ENCODE measurements around the gene MSI2. TPM values are rescaled to one million over a fixed set of nuclear protein-coding genes. Genes with fewer than 3 reads are reported as not detected.
A peak's percentile ranks its signal among the peaks of the same experiment; 100 is the strongest.

Gene MSI2
- total RNA-seq, 2 donors from 2014 or later = 112 to 119 TPM

GRCh38 chr17:57368637-57369336 is 112.5 kb downstream of the MSI2 start:
- Mint-ChIP-seq H3K4me1 (ENCODE audit: low read depth) (peaks cover 32% of the 10 kb centered on the region), H3K27me3 (ENCODE audit: low read depth) (no peaks in the 10 kb centered on the region), H3K4me3 (peak overlapping the region in 1 of 2 donors; percentile 22), H3K9me3 (no peaks in the 10 kb centered on the region), H3K27ac (no peak overlapping the region), H3K36me3 (ENCODE audit: insufficient read depth in 2 of 2) (peaks cover 2 to 3% of the 10 kb centered on the region in 2 donors)
- no peak for DNase-seq
- ATAC-seq (replicated peaks in 1 of 2) = peak in 1 of 2 donors; percentile 21

- H3K4me3 Mint-ChIP-seq = peak overlapping the region in 1 of 2 donors; percentile 48
- H3K36me3 Mint-ChIP-seq (ENCODE audit: insufficient read depth in 2 of 2) = peaks cover 3% of the 10 kb centered on the region in 2 donors
- H3K9me3 Mint-ChIP-seq = no peaks in the 10 kb centered on the region
- ATAC-seq (replicated peaks in 1 of 2) = peak in 1 of 2 donors; percentile 53
- H3K27me3 Mint-ChIP-seq (ENCODE audit: low read depth) = no peaks in the 10 kb centered on the region
- H3K4me1 Mint-ChIP-seq (ENCODE audit: low read depth) = peaks cover 32% of the 10 kb centered on the region
- DNase-seq = no peak
- no peak overlapping the region for H3K27ac Mint-ChIP-seq
These were observed 113.2 kb downstream of the MSI2 start for GRCh38 chr17:57369509-57369945.

DNA sequence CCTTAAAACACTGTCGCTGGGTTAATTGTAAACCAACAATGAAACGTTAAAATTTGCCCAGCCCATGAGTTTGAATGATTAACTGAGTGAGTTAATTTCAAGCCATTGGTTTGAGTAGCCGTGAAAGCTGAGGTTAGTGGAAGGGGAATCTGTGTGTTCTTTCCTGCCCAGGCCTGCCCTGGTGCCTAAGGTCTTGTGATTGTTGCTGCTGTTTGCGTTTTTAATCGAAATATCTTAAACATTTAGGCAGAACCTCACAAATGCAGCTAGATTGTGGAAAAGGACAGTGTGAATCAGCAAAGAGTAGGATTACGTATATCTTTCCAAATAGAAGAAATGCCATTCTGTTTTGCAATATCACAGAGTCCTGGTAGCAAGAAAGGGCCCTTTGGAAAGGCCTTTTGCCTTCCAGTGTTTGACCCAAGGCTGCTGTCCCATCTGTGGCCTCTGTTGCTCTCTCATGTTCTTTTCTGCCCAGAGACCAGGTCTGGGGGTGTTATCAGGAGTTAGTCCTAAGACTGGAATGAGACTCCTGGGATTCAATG is 113.8 kb downstream of the MSI2 start:
- Mint-ChIP-seq H3K27ac (no peak overlapping the region), H3K27me3 (ENCODE audit: low read depth) (no peaks in the 10 kb centered on the region), H3K36me3 (ENCODE audit: insufficient read depth in 2 of 2) (peaks cover 3 to 5% of the 10 kb centered on the region in 2 donors), H3K9me3 (no peaks in the 10 kb centered on the region), H3K4me1 (ENCODE audit: low read depth) (peaks cover 36% of the 10 kb centered on the region), H3K4me3 (no peak overlapping the region)
- DNase-seq = no peak
- ATAC-seq (replicated peaks in 1 of 2) = no peak

DNA sequence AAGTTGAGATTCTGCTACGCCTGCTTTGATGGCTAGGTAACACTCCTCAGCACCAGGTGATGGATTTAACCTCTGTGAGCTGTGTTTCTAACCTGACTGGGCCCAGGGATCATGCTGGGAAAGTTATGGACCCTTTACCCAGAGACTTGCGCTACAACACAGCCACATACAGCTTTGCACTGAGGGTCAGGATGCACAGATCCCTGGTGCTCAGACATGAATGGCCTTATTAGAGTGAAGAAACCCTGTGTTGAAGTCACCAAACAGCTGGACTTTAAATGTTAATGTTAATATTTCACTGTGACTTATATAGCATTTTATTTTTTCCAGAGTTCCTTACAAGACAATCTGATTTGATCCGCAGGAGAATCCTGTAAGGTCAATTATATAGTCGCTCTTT is 114.3 kb downstream of the MSI2 start:
- no peaks in the 10 kb centered on the region for H3K9me3 Mint-ChIP-seq
- H3K36me3 Mint-ChIP-seq (ENCODE audit: insufficient read depth in 2 of 2) = peaks cover 5 to 6% of the 10 kb centered on the region in 2 donors
- ATAC-seq (replicated peaks in 1 of 2) (no peak), DNase-seq (no peak)
- H3K4me3 Mint-ChIP-seq = no peak overlapping the region
- no peaks in the 10 kb centered on the region for H3K27me3 Mint-ChIP-seq (ENCODE audit: low read depth)
- H3K27ac Mint-ChIP-seq = no peak overlapping the region
- peaks cover 36% of the 10 kb centered on the region for H3K4me1 Mint-ChIP-seq (ENCODE audit: low read depth)

DNA sequence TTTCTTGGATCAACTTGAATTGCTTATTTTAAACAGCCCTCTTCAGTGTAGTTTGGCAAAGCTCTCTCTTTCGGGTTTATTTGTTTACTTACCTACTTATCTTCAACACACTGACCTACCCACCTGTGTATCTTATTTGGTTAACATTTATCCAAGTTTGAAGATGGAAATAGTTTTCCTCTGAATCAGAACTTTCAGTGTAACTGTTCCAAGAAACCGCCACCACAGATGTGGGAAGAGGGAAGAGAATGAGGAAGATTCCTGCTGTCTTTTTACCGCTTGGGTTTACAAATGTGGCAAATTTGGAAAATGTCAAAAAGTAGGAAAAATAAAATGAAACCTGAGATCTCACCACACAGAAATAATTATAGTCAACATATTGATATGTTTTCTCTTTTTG is 115.8 kb downstream of the MSI2 start:
- Mint-ChIP-seq H3K36me3 (ENCODE audit: insufficient read depth in 2 of 2) (peaks cover 5 to 6% of the 10 kb centered on the region in 2 donors), H3K4me1 (ENCODE audit: low read depth) (peaks cover 27% of the 10 kb centered on the region), H3K27me3 (ENCODE audit: low read depth) (no peaks in the 10 kb centered on the region), H3K4me3 (no peak overlapping the region), H3K9me3 (no peaks in the 10 kb centered on the region), H3K27ac (no peak overlapping the region)
- DNase-seq (no peak), ATAC-seq (replicated peaks in 1 of 2) (no peak)

DNA sequence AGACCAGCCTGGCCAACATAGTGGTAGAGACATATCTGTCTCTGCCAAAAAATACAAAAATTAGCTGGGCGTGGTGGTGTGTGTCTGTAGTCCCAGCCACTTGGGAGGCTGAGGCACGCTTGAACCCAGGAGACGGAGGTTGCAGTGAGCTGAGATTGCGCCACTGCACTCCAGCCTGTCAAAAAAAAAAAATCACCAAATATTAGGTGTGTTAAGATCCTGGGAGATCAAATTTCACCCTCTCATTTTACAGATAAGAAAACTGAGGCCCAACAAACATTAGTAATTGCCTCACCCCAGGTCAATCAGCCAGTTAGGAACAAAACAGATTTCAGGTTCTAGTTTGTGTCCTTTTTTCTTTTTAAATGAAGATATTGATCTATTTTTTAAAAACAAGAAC is 116.7 kb downstream of the MSI2 start:
- Mint-ChIP-seq H3K36me3 (ENCODE audit: insufficient read depth in 2 of 2) (peaks cover 5 to 6% of the 10 kb centered on the region in 2 donors), H3K4me3 (no peak overlapping the region), H3K27ac (no peak overlapping the region), H3K4me1 (ENCODE audit: low read depth) (peaks cover 28% of the 10 kb centered on the region), H3K9me3 (no peaks in the 10 kb centered on the region), H3K27me3 (ENCODE audit: low read depth) (no peaks in the 10 kb centered on the region)
- DNase-seq (no peak), ATAC-seq (replicated peaks in 1 of 2) (no peak)

GRCh38 chr17:57373756-57374155 is 117.4 kb downstream of the MSI2 start:
- no peaks in the 10 kb centered on the region for H3K9me3 Mint-ChIP-seq
- no peaks in the 10 kb centered on the region for H3K27me3 Mint-ChIP-seq (ENCODE audit: low read depth)

GRCh38 chr17:57375040-57375769 is 118.9 kb downstream of the MSI2 start:
- no peaks in the 10 kb centered on the region for H3K9me3 Mint-ChIP-seq
- H3K36me3 Mint-ChIP-seq (ENCODE audit: insufficient read depth in 2 of 2) = peaks cover 5 to 6% of the 10 kb centered on the region in 2 donors
- H3K27ac Mint-ChIP-seq = no peak overlapping the region
- no peak for DNase-seq
- no peak overlapping the region for H3K4me3 Mint-ChIP-seq
- peaks cover 29% of the 10 kb centered on the region for H3K4me1 Mint-ChIP-seq (ENCODE audit: low read depth)
- no peak for ATAC-seq (replicated peaks in 1 of 2)
- H3K27me3 Mint-ChIP-seq (ENCODE audit: low read depth) = no peaks in the 10 kb centered on the region

More at GRCh38 chr17:57373756-57374155, 117.4 kb downstream of the MSI2 start:
- ATAC-seq (replicated peaks in 1 of 2) (no peak), DNase-seq (no peak)
- no peak overlapping the region for H3K27ac Mint-ChIP-seq
- H3K36me3 Mint-ChIP-seq (ENCODE audit: insufficient read depth in 2 of 2) = peaks cover 5 to 6% of the 10 kb centered on the region in 2 donors
- no peak overlapping the region for H3K4me3 Mint-ChIP-seq
- H3K4me1 Mint-ChIP-seq (ENCODE audit: low read depth) = peaks cover 27% of the 10 kb centered on the region

DNA sequence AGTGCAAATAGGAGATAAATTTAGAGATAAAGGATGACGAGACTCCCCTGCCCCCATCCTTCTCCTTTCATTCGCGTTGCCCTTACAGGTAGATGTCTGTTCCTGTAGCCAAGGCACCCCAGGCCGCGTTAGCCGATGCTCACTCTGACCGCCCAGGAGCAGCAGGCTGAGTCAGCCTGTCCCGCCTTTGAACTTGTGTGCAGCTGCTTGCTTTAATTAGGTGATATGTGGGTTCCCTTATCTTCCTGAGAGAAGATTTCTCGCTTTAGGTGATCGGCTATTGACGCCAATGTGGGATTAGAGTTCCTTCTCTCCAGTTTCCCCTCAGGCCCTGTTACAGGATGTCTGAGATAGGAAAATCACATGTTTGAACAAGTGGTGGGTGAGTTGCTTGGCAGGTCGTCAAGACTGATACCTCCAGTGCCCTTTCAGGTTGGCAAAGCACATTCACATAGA is 119.5 kb downstream of the MSI2 start:
- Mint-ChIP-seq H3K27me3 (ENCODE audit: low read depth) (no peaks in the 10 kb centered on the region), H3K9me3 (no peaks in the 10 kb centered on the region), H3K36me3 (ENCODE audit: insufficient read depth in 2 of 2) (peaks cover 5 to 6% of the 10 kb centered on the region in 2 donors), H3K4me3 (no peak overlapping the region), H3K4me1 (ENCODE audit: low read depth) (peaks cover 29% of the 10 kb centered on the region), H3K27ac (no peak overlapping the region)
- no peak for ATAC-seq (replicated peaks in 1 of 2)
- no peak for DNase-seq

- H3K27ac Mint-ChIP-seq = no peak overlapping the region
- peaks cover 0 to under 1% of the 10 kb centered on the region in 2 donors for H3K9me3 Mint-ChIP-seq
- no peaks in the 10 kb centered on the region for H3K27me3 Mint-ChIP-seq (ENCODE audit: low read depth)
- DNase-seq (no peak), ATAC-seq (replicated peaks in 1 of 2) (no peak)
- peaks cover 29% of the 10 kb centered on the region for H3K4me1 Mint-ChIP-seq (ENCODE audit: low read depth)
- H3K36me3 Mint-ChIP-seq (ENCODE audit: insufficient read depth in 2 of 2) = peaks cover 6 to 8% of the 10 kb centered on the region in 2 donors
- no peak overlapping the region for H3K4me3 Mint-ChIP-seq
These were observed 120.8 kb downstream of the MSI2 start for GRCh38 chr17:57377094-57377493.

- H3K27ac Mint-ChIP-seq = peak overlapping the region; percentile 56
- H3K36me3 Mint-ChIP-seq (ENCODE audit: insufficient read depth in 2 of 2) = peaks cover 7 to 17% of the 10 kb centered on the region in 2 donors
- peaks cover 29% of the 10 kb centered on the region for H3K4me1 Mint-ChIP-seq (ENCODE audit: low read depth)
- DNase-seq (no peak), ATAC-seq (replicated peaks in 1 of 2) (peak; percentile 55 to 76)
- no peaks in the 10 kb centered on the region for H3K27me3 Mint-ChIP-seq (ENCODE audit: low read depth)
- no peak overlapping the region for H3K4me3 Mint-ChIP-seq
- H3K9me3 Mint-ChIP-seq = peaks cover 2 to 6% of the 10 kb centered on the region in 2 donors
These were observed 123.0 kb downstream of the MSI2 start for GRCh38 chr17:57379237-57379894.

- Mint-ChIP-seq H3K36me3 (ENCODE audit: insufficient read depth in 2 of 2) (peaks cover 10 to 22% of the 10 kb centered on the region in 2 donors), H3K27me3 (ENCODE audit: low read depth) (no peaks in the 10 kb centered on the region), H3K9me3 (peaks cover 3 to 11% of the 10 kb centered on the region in 2 donors), H3K4me1 (ENCODE audit: low read depth) (peaks cover 27% of the 10 kb centered on the region), H3K4me3 (no peak overlapping the region), H3K27ac (peak overlapping the region; percentile 56)
- DNase-seq = no peak
- ATAC-seq (replicated peaks in 1 of 2) = no peak
These were observed 123.6 kb downstream of the MSI2 start for GRCh38 chr17:57379895-57380434.
